K562 (cell line): ENCODE results near the gene BLOC1S4. TPM values are rescaled to one million over a fixed set of nuclear protein-coding genes. Genes with fewer than 3 reads are reported as not detected.

Experiments used
- CXXC5 ChIP-seq: fragments of 250-450 bp; sonication (Bioruptor Pico); IDR thresholded peaks from 2 replicates; pipeline ENCODE4 v1.8.0; 2022; ENCODE audit warnings: inconsistent platforms, mild to moderate bottlenecking, moderate library complexity
- FOXK2 ChIP-seq, 2 experiments: fragments of 450-650 bp; IDR thresholded peaks in 1 of 2; conservative IDR thresholded peaks in 1 of 2; 2 replicates each; pipeline ENCODE4 v1.6.1; 2016; ENCODE audit warnings: low read depth in 2 of 2, mild to moderate bottlenecking in 1 of 2
- HMGN3 ChIP-seq: IDR thresholded peaks from 2 replicates; pipeline ENCODE4 v1.6.1; 2011; ENCODE audit warnings: borderline replicate concordance, low read depth, mild to moderate bottlenecking, mixed read lengths, low read length; ENCODE audit not compliant: insufficient read length; ENCODE audit errors: extremely low read depth
- MECOM ChIP-seq: fragments of 250-450 bp; sonication (Bioruptor Pico); IDR thresholded peaks from 2 replicates; pipeline ENCODE4 v1.8.0; 2022; ENCODE audit warnings: inconsistent platforms
- POLR2AphosphoS2 ChIP-seq: IDR thresholded peaks from 2 replicates; pipeline ENCODE4 v1.6.1; 2012; ENCODE audit warnings: low read length, improper control_type of control experiment
- PRMT5 ChIP-seq: sonication (generic); formaldehyde crosslinking; IDR thresholded peaks from 2 replicates; pipeline ENCODE4 v1.5.0; 2020; ENCODE audit warnings: missing genetic modification reagents
- RBM39 ChIP-seq: fragments of 200-400 bp; formaldehyde crosslinking; optimal IDR thresholded peaks from 2 replicates; pipeline ENCODE3; 2018; ENCODE audit warnings: low read depth, low read length
- SUPT5H ChIP-seq: fragments of 450-650 bp; IDR thresholded peaks from 2 replicates; pipeline ENCODE4 v1.6.1; 2016
- YBX1 ChIP-seq: fragments of 450-650 bp; IDR thresholded peaks from 2 replicates; pipeline ENCODE4 v1.7.1; 2016; ENCODE audit warnings: mild to moderate bottlenecking
- ZNF644 ChIP-seq: fragments of 200-800 bp; sonication (Bioruptor generic); IDR thresholded peaks from 2 replicates; pipeline ENCODE4 v1.6.1; 2016; ENCODE audit warnings: low read depth, missing genetic modification characterization, missing compliant biosample characterization
- ZNF766 ChIP-seq: fragments of 200-800 bp; sonication (Bioruptor generic); conservative IDR thresholded peaks from 2 replicates; pipeline ENCODE4 v1.6.1; 2016; ENCODE audit warnings: missing genetic modification characterization, missing compliant biosample characterization
- ZZZ3 ChIP-seq: fragments of 450-650 bp; IDR thresholded peaks from 2 replicates; pipeline ENCODE4 v1.6.1; 2016; ENCODE audit warnings: antibody characterized with exemption, mild to moderate bottlenecking, moderate library complexity
- polyA plus RNA-seq, 8 experiments: library from polyadenylated mRNA; depleted of rRNA in 4 of 8; stranded (reverse) in 5 of 8; unstranded in 3 of 8; fragments of >200 nt; fragmentation: Nextera tagmentation in 2 of 8; fragmentation: Illumina TruSeq in 1 of 8; extraction: Ambion mirVana in 2 of 8; extraction: Trizol in 1 of 8; gene quantifications; 2 replicates each; pipeline versions ENCODE4 v1.2.1 to v1.2.3, GENCODE V29; 2011 to 2014; ENCODE audit warnings: inconsistent platforms in 1 of 8, missing spikeins in 1 of 8
- total RNA-seq, 7 experiments: library from RNA; depleted of rRNA in 6 of 7; stranded (reverse); fragments of >200 nt in 6 of 7; fragmentation: Illumina TruSeq in 2 of 7; extraction: Trizol in 2 of 7; gene quantifications; 2 replicates each; pipeline versions ENCODE4 v1.2.1 to v1.2.3, GENCODE V29; 2011 to 2021; ENCODE audit warnings: low replicate concordance in 1 of 7
- TF ChIP-seq, protein P1 (sequence below): IDR thresholded peaks from 2 replicates; pipeline ENCODE4 v1.6.1; 2012; ENCODE audit warnings: low read depth, low read length, improper control_type of control experiment, borderline replicate concordance
- TF ChIP-seq, protein P2 (sequence below): fragments of 250-450 bp; sonication (Bioruptor Pico); IDR thresholded peaks from 2 replicates; pipeline ENCODE4 v1.8.0; 2022; ENCODE audit warnings: inconsistent platforms
- TF ChIP-seq, protein P3 (sequence below): sonication (generic); formaldehyde crosslinking; IDR thresholded peaks from 2 replicates; pipeline ENCODE4 v1.8.1; 2023; ENCODE audit warnings: mild to moderate bottlenecking, missing genetic modification reagents
- TF ChIP-seq, protein P4 (sequence below): sonication (generic); formaldehyde crosslinking; IDR thresholded peaks from 2 replicates; pipeline ENCODE4 v1.8.0; 2022; ENCODE audit warnings: missing genetic modification reagents, mild to moderate bottlenecking, moderate library complexity, borderline replicate concordance
- TF ChIP-seq, protein P5 (sequence below): fragments of 450-650 bp; conservative IDR thresholded peaks from 2 replicates; pipeline ENCODE4 v1.6.1; 2016; ENCODE audit warnings: missing genetic modification characterization, low read depth, mild to moderate bottlenecking, missing compliant biosample characterization, moderate library complexity
- TF ChIP-seq, protein P6 (sequence below): fragments of 450-650 bp; IDR thresholded peaks from 2 replicates; pipeline ENCODE4 v1.6.1; 2016

BLOC1S4 gene
- total and polyA plus RNA-seq, 9 of the 15 experiments (the other 6 are each of a cell fraction or from before 2014, with no cell fraction given): 3.1 to 31.6 (median 11.2) TPM

DNA sequence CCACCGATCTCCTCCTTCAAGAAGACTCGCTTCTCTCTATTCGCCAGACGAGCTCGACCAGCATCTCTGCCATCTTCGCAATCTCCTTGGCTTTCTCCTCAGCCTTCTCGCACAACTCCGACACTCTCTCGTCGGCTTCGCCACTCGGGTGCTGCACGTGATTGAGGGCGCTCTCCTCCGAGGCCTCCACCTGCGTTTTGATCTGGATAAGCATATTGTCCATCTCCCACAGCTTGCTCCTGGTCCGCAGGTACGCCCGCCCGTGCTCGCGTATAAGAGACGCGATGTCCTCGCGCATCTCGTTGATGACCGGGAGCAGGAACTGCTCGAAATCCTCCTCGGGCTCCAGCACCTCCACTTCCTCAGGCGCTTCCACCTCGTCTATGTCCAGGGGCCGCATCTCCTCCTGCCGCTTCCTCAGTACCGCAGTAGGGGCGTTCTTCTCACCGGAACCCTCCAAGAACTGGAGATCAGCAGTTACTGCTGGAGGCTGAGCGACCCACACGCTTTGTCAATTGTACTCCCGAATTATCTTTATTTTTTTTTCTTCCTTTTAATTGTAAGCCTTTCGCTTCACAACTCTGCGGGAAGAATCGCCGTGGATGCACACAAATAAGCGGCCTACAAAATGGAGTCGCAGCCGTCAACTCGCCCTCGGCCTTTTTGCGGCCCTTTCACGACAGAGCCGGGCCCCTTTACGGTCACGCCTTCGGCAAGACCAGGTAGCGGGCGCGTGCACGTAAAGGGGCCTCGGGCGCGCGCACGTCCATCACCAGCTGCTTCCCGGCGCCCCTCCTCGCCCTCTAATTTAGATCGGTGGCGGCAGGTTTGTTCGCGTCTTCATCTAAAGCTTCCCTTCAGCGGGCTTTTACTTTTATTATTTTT is 6.5 kb upstream of the BLOC1S4 start, which contains the start of gene MRFAP1L1 (continued):
- TF ChIP-seq, protein P1, sequence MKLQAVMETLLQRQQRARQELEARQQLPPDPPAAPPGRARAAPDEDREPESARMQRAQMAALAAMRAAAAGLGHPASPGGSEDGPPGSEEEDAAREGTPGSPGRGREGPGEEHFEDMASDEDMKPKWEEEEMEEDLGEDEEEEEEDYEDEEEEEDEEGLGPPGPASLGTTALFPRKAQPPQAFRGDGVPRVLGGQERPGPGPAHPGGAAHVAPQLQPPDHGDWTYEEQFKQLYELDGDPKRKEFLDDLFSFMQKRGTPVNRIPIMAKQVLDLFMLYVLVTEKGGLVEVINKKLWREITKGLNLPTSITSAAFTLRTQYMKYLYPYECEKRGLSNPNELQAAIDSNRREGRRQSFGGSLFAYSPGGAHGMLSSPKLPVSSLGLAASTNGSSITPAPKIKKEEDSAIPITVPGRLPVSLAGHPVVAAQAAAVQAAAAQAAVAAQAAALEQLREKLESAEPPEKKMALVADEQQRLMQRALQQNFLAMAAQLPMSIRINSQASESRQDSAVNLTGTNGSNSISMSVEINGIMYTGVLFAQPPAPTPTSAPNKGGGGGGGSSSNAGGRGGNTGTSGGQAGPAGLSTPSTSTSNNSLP: no peak
- no peak; the same call in 1 of the 2 replicates for TF ChIP-seq POLR2AphosphoS2
- TF ChIP-seq MECOM (CRISPR knock-in tag): no peak
- peak; percentile 58; the same call in 1 of the 2 replicates for TF ChIP-seq ZNF644 (tag)
- TF ChIP-seq, protein P2, sequence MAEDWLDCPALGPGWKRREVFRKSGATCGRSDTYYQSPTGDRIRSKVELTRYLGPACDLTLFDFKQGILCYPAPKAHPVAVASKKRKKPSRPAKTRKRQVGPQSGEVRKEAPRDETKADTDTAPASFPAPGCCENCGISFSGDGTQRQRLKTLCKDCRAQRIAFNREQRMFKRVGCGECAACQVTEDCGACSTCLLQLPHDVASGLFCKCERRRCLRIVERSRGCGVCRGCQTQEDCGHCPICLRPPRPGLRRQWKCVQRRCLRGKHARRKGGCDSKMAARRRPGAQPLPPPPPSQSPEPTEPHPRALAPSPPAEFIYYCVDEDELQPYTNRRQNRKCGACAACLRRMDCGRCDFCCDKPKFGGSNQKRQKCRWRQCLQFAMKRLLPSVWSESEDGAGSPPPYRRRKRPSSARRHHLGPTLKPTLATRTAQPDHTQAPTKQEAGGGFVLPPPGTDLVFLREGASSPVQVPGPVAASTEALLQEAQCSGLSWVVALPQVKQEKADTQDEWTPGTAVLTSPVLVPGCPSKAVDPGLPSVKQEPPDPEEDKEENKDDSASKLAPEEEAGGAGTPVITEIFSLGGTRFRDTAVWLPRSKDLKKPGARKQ (CRISPR knock-in tag): no peak
- TF ChIP-seq ZZZ3: no peak
- TF ChIP-seq RBM39: no peak
- peak in 1 of 2 experiments; percentile 38; a peak in 2 of 4 replicates for TF ChIP-seq FOXK2 (conservative IDR thresholded peaks at IDR 0.05 in 1 of 2, IDR thresholded peaks at IDR 0.05 in 1 of 2; ENCODE audit: low read depth in 2 of 2)
- peak; percentile 80 for TF ChIP-seq ZNF766 (CRISPR knock-in tag)
- peak; percentile 73 for TF ChIP-seq CXXC5 (CRISPR knock-in tag)
- TF ChIP-seq, protein P3, sequence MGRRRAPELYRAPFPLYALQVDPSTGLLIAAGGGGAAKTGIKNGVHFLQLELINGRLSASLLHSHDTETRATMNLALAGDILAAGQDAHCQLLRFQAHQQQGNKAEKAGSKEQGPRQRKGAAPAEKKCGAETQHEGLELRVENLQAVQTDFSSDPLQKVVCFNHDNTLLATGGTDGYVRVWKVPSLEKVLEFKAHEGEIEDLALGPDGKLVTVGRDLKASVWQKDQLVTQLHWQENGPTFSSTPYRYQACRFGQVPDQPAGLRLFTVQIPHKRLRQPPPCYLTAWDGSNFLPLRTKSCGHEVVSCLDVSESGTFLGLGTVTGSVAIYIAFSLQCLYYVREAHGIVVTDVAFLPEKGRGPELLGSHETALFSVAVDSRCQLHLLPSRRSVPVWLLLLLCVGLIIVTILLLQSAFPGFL (CRISPR knock-in tag): no peak
- TF ChIP-seq, protein P4, sequence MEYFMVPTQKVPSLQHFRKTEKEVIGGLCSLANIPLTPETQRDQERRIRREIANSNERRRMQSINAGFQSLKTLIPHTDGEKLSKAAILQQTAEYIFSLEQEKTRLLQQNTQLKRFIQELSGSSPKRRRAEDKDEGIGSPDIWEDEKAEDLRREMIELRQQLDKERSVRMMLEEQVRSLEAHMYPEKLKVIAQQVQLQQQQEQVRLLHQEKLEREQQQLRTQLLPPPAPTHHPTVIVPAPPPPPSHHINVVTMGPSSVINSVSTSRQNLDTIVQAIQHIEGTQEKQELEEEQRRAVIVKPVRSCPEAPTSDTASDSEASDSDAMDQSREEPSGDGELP (CRISPR knock-in tag): peak; percentile 97
- no peak for TF ChIP-seq YBX1
- TF ChIP-seq, protein P5, sequence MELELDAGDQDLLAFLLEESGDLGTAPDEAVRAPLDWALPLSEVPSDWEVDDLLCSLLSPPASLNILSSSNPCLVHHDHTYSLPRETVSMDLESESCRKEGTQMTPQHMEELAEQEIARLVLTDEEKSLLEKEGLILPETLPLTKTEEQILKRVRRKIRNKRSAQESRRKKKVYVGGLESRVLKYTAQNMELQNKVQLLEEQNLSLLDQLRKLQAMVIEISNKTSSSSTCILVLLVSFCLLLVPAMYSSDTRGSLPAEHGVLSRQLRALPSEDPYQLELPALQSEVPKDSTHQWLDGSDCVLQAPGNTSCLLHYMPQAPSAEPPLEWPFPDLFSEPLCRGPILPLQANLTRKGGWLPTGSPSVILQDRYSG (tag): 0 out of 2 replicates have a peak, but pooled peaks have one; percentile 22
- TF ChIP-seq, protein P6, sequence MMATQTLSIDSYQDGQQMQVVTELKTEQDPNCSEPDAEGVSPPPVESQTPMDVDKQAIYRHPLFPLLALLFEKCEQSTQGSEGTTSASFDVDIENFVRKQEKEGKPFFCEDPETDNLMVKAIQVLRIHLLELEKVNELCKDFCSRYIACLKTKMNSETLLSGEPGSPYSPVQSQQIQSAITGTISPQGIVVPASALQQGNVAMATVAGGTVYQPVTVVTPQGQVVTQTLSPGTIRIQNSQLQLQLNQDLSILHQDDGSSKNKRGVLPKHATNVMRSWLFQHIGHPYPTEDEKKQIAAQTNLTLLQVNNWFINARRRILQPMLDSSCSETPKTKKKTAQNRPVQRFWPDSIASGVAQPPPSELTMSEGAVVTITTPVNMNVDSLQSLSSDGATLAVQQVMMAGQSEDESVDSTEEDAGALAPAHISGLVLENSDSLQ: peak; percentile 96
- TF ChIP-seq HMGN3: no peak
- no peak for TF ChIP-seq PRMT5 (CRISPR knock-in tag)
- peak; percentile 80 for TF ChIP-seq SUPT5H
